Measurements from ENCODE around the gene DEDD2. TPM values are rescaled to one million over a fixed set of nuclear protein-coding genes. Genes with fewer than 3 reads are reported as not detected.
"Not testable (repeated sequence)": the region's sequence is repeated elsewhere in the genome, so short reads cannot be mapped to it uniquely, and the experiment has no call there.

The DEDD2 gene
- total RNA-seq, 1 experiment from 2014 or later: 34.4 TPM

GRCh38 chr19:42261763-42262162 is 44.3 kb upstream of the DEDD2 start:
- no peaks in the 10 kb centered on the region for H3K9me3 ChIP-seq (ENCODE audit: low read length)
- H3K4me1 ChIP-seq (ENCODE audit: insufficient read depth, low read length): no peaks in the 10 kb centered on the region
- POLR2A ChIA-PET (ENCODE audit: unreplicated experiment): interaction anchor here (0.8 kb wide), 1 partner anchor 9 kb away, joined by 7 read pairs; no protein-coding TSS in a partner anchor
- no peak overlapping the region for H3K9ac ChIP-seq (ENCODE audit: low read length)
- no peaks in the 10 kb centered on the region for H4K20me1 ChIP-seq (ENCODE audit: low read length)
- no peaks in the 10 kb centered on the region for H3K79me2 ChIP-seq (ENCODE audit: low read length)
- no peak overlapping the region for H3K4me2 ChIP-seq (ENCODE audit: low read length)
- intact Hi-C loops (cut with micrococcal nuclease): no loop called here
- H3K36me3 ChIP-seq (ENCODE audit: low read depth, low read length): no peaks in the 10 kb centered on the region
- TF ChIP-seq, protein P1, sequence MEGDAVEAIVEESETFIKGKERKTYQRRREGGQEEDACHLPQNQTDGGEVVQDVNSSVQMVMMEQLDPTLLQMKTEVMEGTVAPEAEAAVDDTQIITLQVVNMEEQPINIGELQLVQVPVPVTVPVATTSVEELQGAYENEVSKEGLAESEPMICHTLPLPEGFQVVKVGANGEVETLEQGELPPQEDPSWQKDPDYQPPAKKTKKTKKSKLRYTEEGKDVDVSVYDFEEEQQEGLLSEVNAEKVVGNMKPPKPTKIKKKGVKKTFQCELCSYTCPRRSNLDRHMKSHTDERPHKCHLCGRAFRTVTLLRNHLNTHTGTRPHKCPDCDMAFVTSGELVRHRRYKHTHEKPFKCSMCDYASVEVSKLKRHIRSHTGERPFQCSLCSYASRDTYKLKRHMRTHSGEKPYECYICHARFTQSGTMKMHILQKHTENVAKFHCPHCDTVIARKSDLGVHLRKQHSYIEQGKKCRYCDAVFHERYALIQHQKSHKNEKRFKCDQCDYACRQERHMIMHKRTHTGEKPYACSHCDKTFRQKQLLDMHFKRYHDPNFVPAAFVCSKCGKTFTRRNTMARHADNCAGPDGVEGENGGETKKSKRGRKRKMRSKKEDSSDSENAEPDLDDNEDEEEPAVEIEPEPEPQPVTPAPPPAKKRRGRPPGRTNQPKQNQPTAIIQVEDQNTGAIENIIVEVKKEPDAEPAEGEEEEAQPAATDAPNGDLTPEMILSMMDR (conservative IDR thresholded peaks at IDR 0.05; ENCODE audit: low read depth, low read length): no peak
- TF ChIP-seq EZH2 (IDR thresholded peaks at IDR 0.05; ENCODE audit: low read length, unreplicated experiment) (no peak), EZH2phosphoT487 (IDR thresholded peaks at IDR 0.05; ENCODE audit: borderline replicate concordance, low read length) (no peak)
- H3K27me3 ChIP-seq (ENCODE audit: low read length): no peaks in the 10 kb centered on the region
- no peak overlapping the region for H2AFZ ChIP-seq (ENCODE audit: low read length)
- no TSS peak for BruUV-seq (replicated peaks)
- H3K4me3 ChIP-seq (ENCODE audit: low read length): no peak overlapping the region
- DNase-seq (no peak), ATAC-seq (no peak)
- H3F3A ChIP-seq (ENCODE audit: low read length, unreplicated experiment): no peaks in the 10 kb centered on the region
- no peaks in the 10 kb centered on the region for H3K9me2 ChIP-seq (replicated peaks; ENCODE audit: low read length)
- CTCF ChIA-PET: no interaction called here
- H3K27ac ChIP-seq (ENCODE audit: low read length): no peak overlapping the region

DNA sequence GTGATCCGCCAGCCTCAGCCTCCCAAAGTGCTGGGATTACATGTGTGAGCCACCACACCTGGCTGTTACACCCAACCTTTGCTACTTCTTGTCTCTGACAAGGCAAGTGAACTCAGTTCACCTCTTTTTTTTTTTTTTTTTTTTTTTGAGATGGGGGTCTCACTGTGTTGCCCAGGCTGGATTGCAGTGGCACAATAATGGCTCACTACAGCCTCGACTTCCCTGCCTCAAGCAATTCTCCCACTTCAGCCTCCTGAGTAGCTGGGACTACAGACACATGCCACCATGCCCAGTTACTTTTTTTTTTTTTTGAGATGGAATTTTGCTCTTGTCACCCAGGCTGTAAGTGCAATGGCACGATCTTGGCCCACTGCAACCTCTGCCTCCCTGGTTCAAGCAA is 40.4 kb upstream of the DEDD2 start:
- H3F3A ChIP-seq (ENCODE audit: low read length, unreplicated experiment); H3K27me3 ChIP-seq (ENCODE audit: low read length); H3K9ac ChIP-seq (ENCODE audit: low read length); CTCF ChIA-PET; ATAC-seq; BruUV-seq (replicated peaks); H3K4me1 ChIP-seq (ENCODE audit: insufficient read depth, low read length); H3K4me3 ChIP-seq (ENCODE audit: low read length); H4K20me1 ChIP-seq (ENCODE audit: low read length); H2AFZ ChIP-seq (ENCODE audit: low read length); H3K4me2 ChIP-seq (ENCODE audit: low read length); H3K9me2 ChIP-seq (replicated peaks; ENCODE audit: low read length); H3K27ac ChIP-seq (ENCODE audit: low read length); DNase-seq; H3K36me3 ChIP-seq (ENCODE audit: low read depth, low read length); intact Hi-C loops (cut with micrococcal nuclease); H3K9me3 ChIP-seq (ENCODE audit: low read length); POLR2A ChIA-PET (ENCODE audit: unreplicated experiment): not testable (repeated sequence)
- H3K79me2 ChIP-seq (ENCODE audit: low read length): peaks cover 17% of the 10 kb centered on the region

DNA sequence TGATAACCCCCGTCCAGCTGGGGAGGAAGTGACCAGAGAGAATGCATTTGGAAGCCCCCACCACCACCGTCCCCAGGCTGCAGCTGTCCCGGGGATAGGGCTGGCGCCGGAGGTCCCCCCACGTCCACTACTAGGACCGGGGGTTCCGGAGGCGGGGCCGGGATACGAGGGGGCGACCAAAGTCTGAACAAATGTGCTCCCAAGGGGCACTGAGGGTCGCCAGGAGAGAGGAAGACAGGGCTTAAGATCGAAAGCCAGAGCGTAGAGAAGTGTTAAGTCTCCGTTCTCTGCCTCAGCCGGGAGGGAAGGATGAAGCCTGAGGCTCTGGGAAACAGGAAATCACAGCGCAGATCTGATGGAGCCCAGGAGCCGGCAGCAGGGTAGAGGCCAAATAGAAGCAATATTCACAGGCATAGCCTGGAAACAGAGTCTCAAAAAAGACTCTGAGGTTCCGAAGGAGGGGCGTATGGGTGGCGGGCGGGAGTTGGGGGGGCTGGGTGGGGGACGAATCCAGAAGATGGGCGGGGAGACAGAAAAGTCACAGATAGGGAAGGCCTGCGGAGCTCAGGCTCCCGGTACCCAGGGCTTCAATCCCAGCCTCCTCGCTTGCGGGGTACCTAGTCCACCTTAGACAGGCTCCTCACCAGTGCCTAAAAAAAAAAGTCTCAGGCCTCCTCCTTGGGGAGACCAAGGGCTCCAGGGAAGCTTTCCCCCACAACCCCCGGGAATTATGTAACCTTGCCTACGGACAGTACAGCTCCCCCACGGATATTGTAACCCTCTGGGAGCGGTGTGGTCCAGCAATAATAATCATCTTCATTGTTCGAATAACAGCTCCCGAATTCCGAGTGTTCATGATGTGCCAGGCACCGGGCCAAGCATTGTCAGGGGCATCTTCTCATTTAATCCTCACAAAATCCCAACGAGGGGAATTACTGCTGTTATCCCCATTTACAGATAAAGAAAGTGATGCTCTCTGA is 38.6 kb upstream of the DEDD2 start:
- peak; percentile 20 for ATAC-seq
- peak overlapping the region; percentile 20; the same call in 1 of the 2 replicates for H3K9ac ChIP-seq (ENCODE audit: low read length)
- H3K4me2 ChIP-seq (ENCODE audit: low read length): peak overlapping the region; percentile 97
- POLR2A ChIA-PET (ENCODE audit: unreplicated experiment): no interaction called here
- H3K9me3 ChIP-seq (ENCODE audit: low read length): no peaks in the 10 kb centered on the region
- intact Hi-C loops (cut with micrococcal nuclease): loop anchor here (1.0 kb wide), 1 partner anchor 12 kb away; no protein-coding TSS in a partner anchor
- no peaks in the 10 kb centered on the region for H4K20me1 ChIP-seq (ENCODE audit: low read length)
- no TSS peak for BruUV-seq (replicated peaks)
- peaks cover 31% of the 10 kb centered on the region for H3K79me2 ChIP-seq (ENCODE audit: low read length)
- CTCF ChIA-PET: no interaction called here
- peak overlapping the region; percentile 81 for H2AFZ ChIP-seq (ENCODE audit: low read length)
- H3K27me3 ChIP-seq (ENCODE audit: low read length): no peaks in the 10 kb centered on the region
- TF ChIP-seq EZH2phosphoT487 (IDR thresholded peaks at IDR 0.05; ENCODE audit: borderline replicate concordance, low read length): no peak
- TF ChIP-seq, protein P1 (conservative IDR thresholded peaks at IDR 0.05; ENCODE audit: low read depth, low read length): no peak
- no peak for TF ChIP-seq EZH2 (IDR thresholded peaks at IDR 0.05; ENCODE audit: low read length, unreplicated experiment)
- H3K9me2 ChIP-seq (replicated peaks; ENCODE audit: low read length): no peaks in the 10 kb centered on the region
- H3K4me1 ChIP-seq (ENCODE audit: insufficient read depth, low read length): peaks cover 10% of the 10 kb centered on the region
- no peaks in the 10 kb centered on the region for H3F3A ChIP-seq (ENCODE audit: low read length, unreplicated experiment)
- H3K4me3 ChIP-seq (ENCODE audit: low read length): peak overlapping the region; percentile 76
- H3K36me3 ChIP-seq (ENCODE audit: low read depth, low read length): no peaks in the 10 kb centered on the region
- peak; percentile 32 for DNase-seq
- H3K27ac ChIP-seq (ENCODE audit: low read length): no peak overlapping the region
